HepG2 (cell line): Measurements from ENCODE around the gene JAM2. TPM values are rescaled to one million over a fixed set of nuclear protein-coding genes. Genes with fewer than 3 reads are reported as not detected.

Experiments used
- AFF4 ChIP-seq: sonication (generic); formaldehyde crosslinking; IDR thresholded peaks from 2 replicates; pipeline ENCODE4 v1.4.0; 2020; ENCODE audit warnings: missing genetic modification reagents
- AGO2 ChIP-seq: fragments of 200-400 bp; formaldehyde crosslinking; optimal IDR thresholded peaks from 2 replicates; pipeline ENCODE3; 2017; ENCODE audit warnings: mild to moderate bottlenecking, low read depth, low read length, moderate library complexity
- CBX5 ChIP-seq: sonication (generic); formaldehyde crosslinking; IDR thresholded peaks from 2 replicates; pipeline ENCODE4 v1.4.0; 2020; ENCODE audit warnings: missing genetic modification reagents, borderline replicate concordance
- HIC2 ChIP-seq: sonication (generic); formaldehyde crosslinking; IDR thresholded peaks from 2 replicates; pipeline ENCODE4 v1.9.0; 2022; ENCODE audit warnings: low read depth, missing genetic modification reagents
- ISL2 ChIP-seq: sonication (generic); formaldehyde crosslinking; IDR thresholded peaks from 2 replicates; pipeline ENCODE4 v1.5.0; 2020; ENCODE audit warnings: missing genetic modification reagents
- MAFG ChIP-seq: sonication (generic); formaldehyde crosslinking; IDR thresholded peaks from 2 replicates; pipeline ENCODE4 v1.5.1; 2020; ENCODE audit warnings: mild to moderate bottlenecking, missing genetic modification reagents
- MED1 ChIP-seq: sonication (generic); formaldehyde crosslinking; IDR thresholded peaks from 2 replicates; pipeline ENCODE4 v1.4.0; 2020; ENCODE audit warnings: missing genetic modification reagents
- NR2F2 ChIP-seq: IDR thresholded peaks from 2 replicates; pipeline ENCODE4 v1.6.1; 2012; ENCODE audit warnings: low read depth, inconsistent platforms, borderline replicate concordance
- POGK ChIP-seq: sonication (generic); formaldehyde crosslinking; conservative IDR thresholded peaks from 2 replicates; pipeline ENCODE4 v1.8.0; 2022; ENCODE audit warnings: mild to moderate bottlenecking, moderate library complexity, missing genetic modification reagents
- SIX4 ChIP-seq: sonication (generic); formaldehyde crosslinking; IDR thresholded peaks from 2 replicates; pipeline ENCODE4 v1.4.0; 2020; ENCODE audit warnings: missing genetic modification reagents
- SNAPC2 ChIP-seq: sonication (generic); formaldehyde crosslinking; IDR thresholded peaks from 2 replicates; pipeline ENCODE4 v1.8.1; 2022; ENCODE audit warnings: mild to moderate bottlenecking, missing genetic modification reagents
- SRSF4 ChIP-seq: fragments of 200-400 bp; formaldehyde crosslinking; IDR thresholded peaks from one replicate; pipeline ENCODE4 v1.6.1; 2018; ENCODE audit warnings: mild to moderate bottlenecking, low read depth, low read length, moderate library complexity; ENCODE audit not compliant: poor library complexity, severe bottlenecking
- TAF1 ChIP-seq: sonication (generic); formaldehyde crosslinking; IDR thresholded peaks from 2 replicates; pipeline ENCODE4 v1.4.0; 2020; ENCODE audit warnings: missing genetic modification reagents
- TEAD3 ChIP-seq: optimal IDR thresholded peaks from 2 replicates; pipeline ENCODE3; 2016; ENCODE audit warnings: borderline replicate concordance
- ZNF234 ChIP-seq: sonication (generic); formaldehyde crosslinking; conservative IDR thresholded peaks from 2 replicates; pipeline ENCODE4 v1.5.1; 2020; ENCODE audit warnings: mild to moderate bottlenecking, missing genetic modification reagents
- ZNF24 ChIP-seq: fragments of 450-650 bp; IDR thresholded peaks from 2 replicates; pipeline ENCODE4 v1.6.1; 2017; ENCODE audit warnings: antibody characterized with exemption, mild to moderate bottlenecking
- ZNF280D ChIP-seq: sonication (generic); formaldehyde crosslinking; IDR thresholded peaks from 2 replicates; pipeline ENCODE4 v1.5.1; 2020; ENCODE audit warnings: mild to moderate bottlenecking, missing genetic modification reagents
- ZNF335 ChIP-seq: sonication (generic); formaldehyde crosslinking; IDR thresholded peaks from 2 replicates; pipeline ENCODE4 v1.4.0; 2020; ENCODE audit warnings: missing genetic modification reagents
- polyA plus RNA-seq, 8 experiments: library from polyadenylated mRNA; depleted of rRNA in 3 of 8; stranded (reverse) in 7 of 8; unstranded in 1 of 8; fragments of >200 nt; fragmentation: Illumina TruSeq in 4 of 8; extraction: Trizol in 4 of 8; gene quantifications; 2 replicates each; pipeline versions ENCODE4 v1.2.1 to v1.2.3, GENCODE V29; 2011 to 2016; ENCODE audit warnings: low read depth in 4 of 8, missing spikeins in 1 of 8, mixed read lengths in 1 of 8; ENCODE audit not compliant: insufficient read depth in 1 of 8
- total RNA-seq, 5 experiments: library from RNA; depleted of rRNA; stranded (reverse); fragments of >200 nt; fragmentation: Illumina TruSeq; extraction: Trizol; gene quantifications; 2 replicates each; pipeline ENCODE4 v1.2.3, GENCODE V29; 2016; ENCODE audit warnings: low read depth in 1 of 5

JAM2 gene
- total and polyA plus RNA-seq, 2 of the 13 experiments (the other 11 are each of a cell fraction or from before 2014, with no cell fraction given) = 0.07 TPM; not detected in 1

GRCh38 chr21:25734904-25735645 is 96.0 kb downstream of the JAM2 start, which contains the start of the genes ATP5PF and GABPA (continued):
- peak; percentile 80; the same call in 1 of the 2 replicates for TF ChIP-seq ZNF280D (CRISPR knock-in tag)
- TF ChIP-seq TAF1 = peak; percentile 76; the same call in 1 of the 2 replicates
- no peak; the same call in 1 of the 2 replicates for TF ChIP-seq NR2F2
- TF ChIP-seq MED1 (CRISPR knock-in tag) = peak; percentile 43; the same call in 1 of the 2 replicates
- TF ChIP-seq SIX4 (CRISPR knock-in tag) = 0 out of 2 replicates have a peak, but pooled peaks have one; percentile 31
- TF ChIP-seq ZNF234 = no peak
- peak; percentile 65 for TF ChIP-seq TEAD3 (CRISPR knock-in tag)
- TF ChIP-seq ZNF335 (CRISPR knock-in tag) = 0 out of 2 replicates have a peak, but pooled peaks have one; percentile 36
- TF ChIP-seq ZNF24 = no peak
- TF ChIP-seq SNAPC2 (CRISPR knock-in tag) = peak; percentile 29; the same call in 1 of the 2 replicates
- TF ChIP-seq CBX5 (CRISPR knock-in tag) = peak; percentile 61; the same call in 1 of the 2 replicates
- TF ChIP-seq POGK (CRISPR knock-in tag) = peak; percentile 89
- no peak; the same call in 1 of the 2 replicates for TF ChIP-seq MAFG (CRISPR knock-in tag)
- no peak for TF ChIP-seq HIC2 (CRISPR knock-in tag)
- no peak for TF ChIP-seq SRSF4
- no peak for TF ChIP-seq AFF4
- TF ChIP-seq ISL2 (CRISPR knock-in tag) = no peak
- peak; percentile 82 for TF ChIP-seq AGO2
